ENCODE results near the gene CDH13.

CDH13 gene

DNA sequence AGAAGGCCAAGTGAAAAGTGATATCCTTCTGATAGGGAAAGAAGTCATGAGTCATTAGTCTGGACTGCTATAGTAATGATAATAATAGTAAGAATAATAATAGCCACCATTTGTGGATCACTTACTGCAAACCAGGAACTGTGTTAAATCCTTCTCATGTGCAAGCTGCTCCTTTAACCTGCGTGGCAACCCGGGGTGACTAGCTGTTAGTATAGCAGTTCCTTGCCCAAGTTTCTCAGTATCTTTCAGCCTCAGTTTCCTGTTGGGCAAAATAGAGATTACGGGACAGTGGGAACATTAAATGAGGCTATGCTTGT, 129.5 kb downstream of the CDH13 start:
- TF ChIP-seq SIN3A (IDR thresholded peaks at IDR 0.05; ENCODE audit: borderline replicate concordance, insufficient read depth, low read length) (no peak), TAF1 (IDR thresholded peaks at IDR 0.05; ENCODE audit: borderline replicate concordance, insufficient read depth, low read length) (no peak), POLR2AphosphoS5 (IDR thresholded peaks at IDR 0.05; ENCODE audit: low read depth, low read length) (no peak), FOXP2 (optimal IDR thresholded peaks at IDR 0.05; ENCODE audit: borderline replicate concordance, extremely low read depth, extremely low read length, insufficient read depth) (no peak)
- TF ChIP-seq, protein P1, sequence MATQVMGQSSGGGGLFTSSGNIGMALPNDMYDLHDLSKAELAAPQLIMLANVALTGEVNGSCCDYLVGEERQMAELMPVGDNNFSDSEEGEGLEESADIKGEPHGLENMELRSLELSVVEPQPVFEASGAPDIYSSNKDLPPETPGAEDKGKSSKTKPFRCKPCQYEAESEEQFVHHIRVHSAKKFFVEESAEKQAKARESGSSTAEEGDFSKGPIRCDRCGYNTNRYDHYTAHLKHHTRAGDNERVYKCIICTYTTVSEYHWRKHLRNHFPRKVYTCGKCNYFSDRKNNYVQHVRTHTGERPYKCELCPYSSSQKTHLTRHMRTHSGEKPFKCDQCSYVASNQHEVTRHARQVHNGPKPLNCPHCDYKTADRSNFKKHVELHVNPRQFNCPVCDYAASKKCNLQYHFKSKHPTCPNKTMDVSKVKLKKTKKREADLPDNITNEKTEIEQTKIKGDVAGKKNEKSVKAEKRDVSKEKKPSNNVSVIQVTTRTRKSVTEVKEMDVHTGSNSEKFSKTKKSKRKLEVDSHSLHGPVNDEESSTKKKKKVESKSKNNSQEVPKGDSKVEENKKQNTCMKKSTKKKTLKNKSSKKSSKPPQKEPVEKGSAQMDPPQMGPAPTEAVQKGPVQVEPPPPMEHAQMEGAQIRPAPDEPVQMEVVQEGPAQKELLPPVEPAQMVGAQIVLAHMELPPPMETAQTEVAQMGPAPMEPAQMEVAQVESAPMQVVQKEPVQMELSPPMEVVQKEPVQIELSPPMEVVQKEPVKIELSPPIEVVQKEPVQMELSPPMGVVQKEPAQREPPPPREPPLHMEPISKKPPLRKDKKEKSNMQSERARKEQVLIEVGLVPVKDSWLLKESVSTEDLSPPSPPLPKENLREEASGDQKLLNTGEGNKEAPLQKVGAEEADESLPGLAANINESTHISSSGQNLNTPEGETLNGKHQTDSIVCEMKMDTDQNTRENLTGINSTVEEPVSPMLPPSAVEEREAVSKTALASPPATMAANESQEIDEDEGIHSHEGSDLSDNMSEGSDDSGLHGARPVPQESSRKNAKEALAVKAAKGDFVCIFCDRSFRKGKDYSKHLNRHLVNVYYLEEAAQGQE (IDR thresholded peaks at IDR 0.05; ENCODE audit: insufficient read depth in 1 of 2, low read depth in 2 of 2, low read length in 2 of 2) = no peak

DNA sequence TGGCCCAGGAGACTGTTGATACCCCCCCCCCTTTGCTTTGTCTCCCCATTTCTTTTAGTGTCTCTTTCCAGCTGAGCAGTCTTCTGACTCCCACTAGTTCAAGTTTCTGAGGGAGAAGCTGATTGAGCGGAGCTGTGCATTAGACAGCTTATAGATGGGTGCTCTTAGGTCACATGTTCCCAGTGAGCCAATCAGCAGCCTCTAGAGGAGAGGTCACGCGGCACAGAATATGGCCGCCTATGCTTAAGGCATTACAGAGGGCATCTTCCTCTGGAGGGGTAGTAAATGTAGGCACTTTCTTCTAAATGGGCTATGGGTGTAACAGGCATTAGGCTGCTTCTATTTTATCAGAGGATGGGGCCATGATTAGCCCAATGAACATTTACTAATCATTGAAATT, 131.6 kb downstream of the CDH13 start:
- TF ChIP-seq POLR2AphosphoS5 (IDR thresholded peaks at IDR 0.05; ENCODE audit: low read depth, low read length) (no peak), SIN3A (IDR thresholded peaks at IDR 0.05; ENCODE audit: borderline replicate concordance, insufficient read depth, low read length) (no peak), TAF1 (IDR thresholded peaks at IDR 0.05; ENCODE audit: borderline replicate concordance, insufficient read depth, low read length) (no peak), FOXP2 (optimal IDR thresholded peaks at IDR 0.05; ENCODE audit: borderline replicate concordance, extremely low read depth, extremely low read length, insufficient read depth) (no peak)
- TF ChIP-seq, protein P1 (IDR thresholded peaks at IDR 0.05; ENCODE audit: insufficient read depth in 1 of 2, low read depth in 2 of 2, low read length in 2 of 2) = no peak

DNA sequence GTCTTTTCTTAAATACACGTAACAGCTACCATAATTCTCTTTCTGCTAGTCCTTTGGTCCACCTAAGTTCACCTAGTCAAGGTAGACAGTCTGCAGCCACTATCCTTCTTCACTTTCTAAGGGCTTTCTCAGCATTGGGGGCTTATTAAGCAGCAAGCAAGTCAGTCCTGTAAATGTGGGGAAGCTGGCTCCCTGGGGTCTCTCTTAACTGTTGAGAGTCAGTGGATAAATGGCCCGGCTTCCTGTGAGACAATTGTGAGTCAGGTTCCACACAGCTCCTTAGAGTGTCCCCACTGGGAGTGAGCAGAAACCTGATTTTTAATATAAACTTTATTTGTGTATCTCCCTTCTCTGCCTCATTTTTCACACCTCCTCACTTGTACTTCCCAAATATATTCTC, 132.1 kb downstream of the CDH13 start:
- no peak for TF ChIP-seq FOXP2 (optimal IDR thresholded peaks at IDR 0.05; ENCODE audit: borderline replicate concordance, extremely low read depth, extremely low read length, insufficient read depth)

DNA sequence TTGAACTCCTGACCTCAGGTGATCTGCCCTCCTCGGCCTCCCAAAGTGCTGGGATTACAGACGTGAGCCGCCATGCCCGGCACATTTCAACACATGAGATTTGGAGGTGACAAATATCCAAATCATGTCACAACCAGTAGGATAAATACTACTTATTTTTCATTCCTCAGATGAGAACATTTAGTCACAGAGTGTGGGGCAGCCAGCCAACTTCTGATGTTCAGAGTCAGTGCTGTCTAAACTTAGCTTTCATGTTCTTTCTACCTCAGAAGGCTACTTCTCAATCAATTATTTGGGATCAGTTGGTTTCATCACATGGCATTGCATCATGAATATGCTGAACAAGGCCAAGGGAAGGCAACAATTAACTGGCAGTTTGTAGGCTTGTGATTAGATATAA, 134.5 kb downstream of the CDH13 start:
- TF ChIP-seq POLR2AphosphoS5 (IDR thresholded peaks at IDR 0.05; ENCODE audit: low read depth, low read length) (no peak), TAF1 (IDR thresholded peaks at IDR 0.05; ENCODE audit: borderline replicate concordance, insufficient read depth, low read length) (no peak), FOXP2 (optimal IDR thresholded peaks at IDR 0.05; ENCODE audit: borderline replicate concordance, extremely low read depth, extremely low read length, insufficient read depth) (no peak), SIN3A (IDR thresholded peaks at IDR 0.05; ENCODE audit: borderline replicate concordance, insufficient read depth, low read length) (no peak)
- TF ChIP-seq, protein P1 (IDR thresholded peaks at IDR 0.05; ENCODE audit: insufficient read depth in 1 of 2, low read depth in 2 of 2, low read length in 2 of 2) = no peak

DNA sequence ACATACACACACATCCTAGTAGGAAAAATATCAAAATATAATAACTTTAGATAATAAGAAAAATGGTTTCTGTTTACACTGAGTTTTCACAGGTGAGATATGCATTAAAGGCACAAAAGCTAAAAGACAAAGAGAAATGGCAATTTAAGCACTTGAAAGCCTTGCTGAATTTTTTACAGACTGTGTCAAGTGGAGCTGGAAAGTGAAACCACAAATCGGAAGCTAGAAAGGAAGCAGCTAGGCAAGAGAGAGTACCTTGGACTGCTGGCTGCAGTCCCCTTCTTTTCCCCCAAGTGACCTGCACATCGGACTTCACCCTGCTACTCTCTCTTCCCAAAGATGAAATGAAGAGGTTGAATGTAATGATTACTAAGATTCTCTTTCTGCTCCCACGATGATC, 135.1 kb downstream of the CDH13 start:
- TF ChIP-seq, protein P1 (IDR thresholded peaks at IDR 0.05; ENCODE audit: insufficient read depth in 1 of 2, low read depth in 2 of 2, low read length in 2 of 2) = no peak
- no peak for TF ChIP-seq POLR2AphosphoS5 (IDR thresholded peaks at IDR 0.05; ENCODE audit: low read depth, low read length)
- TF ChIP-seq TAF1 (IDR thresholded peaks at IDR 0.05; ENCODE audit: borderline replicate concordance, insufficient read depth, low read length) = no peak
- TF ChIP-seq SIN3A (IDR thresholded peaks at IDR 0.05; ENCODE audit: borderline replicate concordance, insufficient read depth, low read length) = no peak
- no peak for TF ChIP-seq FOXP2 (optimal IDR thresholded peaks at IDR 0.05; ENCODE audit: borderline replicate concordance, extremely low read depth, extremely low read length, insufficient read depth)
